CD4-positive, alpha-beta T cell (primary cell): ENCODE data around the gene LMTK3. TPM values are rescaled to one million over a fixed set of nuclear protein-coding genes. Genes with fewer than 3 reads are reported as not detected.

Experiments
- ATAC-seq: fragments of 200-7000 bp; cut with Tn5 transposase; one replicate; pipeline ENCODE4 v1.10.0; 2022; ENCODE audit warnings: mild to moderate bottlenecking; ENCODE audit not compliant: poor library complexity
- CTCF ChIA-PET: fragments of 350-600 bp; sonication (Branson Sonifier 250); formaldehyde crosslinking; loops from one replicate; lab custom pipeline; 2021; ENCODE audit warnings: antibody characterized with exemption, inconsistent platforms; lab: Charles Lee
- POLR2A ChIA-PET: fragments of 350-600 bp; sonication (Branson Sonifier 250); formaldehyde crosslinking; loops from one replicate; lab custom pipeline; 2021; ENCODE audit warnings: antibody characterized with exemption, inconsistent platforms; lab: Charles Lee
- DNase-seq, 14 experiments: peaks; one replicate each; pipeline ENCODE4 v3.0.0-alpha.2; 2013 to 2020; ENCODE audit warnings: mixed read lengths in 2 of 14
- H3K27ac ChIP-seq, 2 donors: one replicate each; pipeline versions ENCODE4 v1.5.1 to v1.7.0; 2013; ENCODE audit warnings: low read length in 2 of 2, low read depth in 1 of 2, mild to moderate bottlenecking in 1 of 2
- H3K27me3 ChIP-seq, 2 experiments: 1 replicate in 1 of 2; 2 replicates in 1 of 2; pipeline versions ENCODE4 v1.6.1 to v1.7.0; 2013; ENCODE audit warnings: low read length in 2 of 2, control low read depth in 1 of 2, mild to moderate bottlenecking in 1 of 2, moderate library complexity in 1 of 2; ENCODE audit not compliant: insufficient read depth in 2 of 2, control insufficient read depth in 1 of 2
- H3K36me3 ChIP-seq: one replicate; pipeline ENCODE4 v1.6.1; 2013; ENCODE audit warnings: low read length, control low read depth; ENCODE audit not compliant: insufficient read depth
- H3K4me1 ChIP-seq: one replicate; pipeline ENCODE4 v1.6.1; 2013; ENCODE audit warnings: low read length, control low read depth; ENCODE audit not compliant: insufficient read depth
- H3K4me3 ChIP-seq: one replicate; pipeline ENCODE4 v1.5.1; 2013; ENCODE audit warnings: mild to moderate bottlenecking, low read length, moderate library complexity
- H3K9me3 ChIP-seq, 2 experiments: 1 replicate in 1 of 2; 2 replicates in 1 of 2; pipeline versions ENCODE4 v1.6.1 to v1.7.0; 2013; ENCODE audit warnings: low read length in 2 of 2, mild to moderate bottlenecking in 2 of 2, control low read depth in 1 of 2, moderate library complexity in 1 of 2; ENCODE audit not compliant: control insufficient read depth in 1 of 2, insufficient read depth in 1 of 2
- H3K27ac Mint-ChIP-seq: one replicate; pipeline ENCODE4 v1.8.0; 2020; ENCODE audit warnings: mixed read lengths
- H3K27me3 Mint-ChIP-seq: one replicate; pipeline ENCODE4 v1.8.0; 2021; ENCODE audit warnings: mixed read lengths
- H3K36me3 Mint-ChIP-seq: one replicate; pipeline ENCODE4 v1.8.0; 2021; ENCODE audit warnings: low read depth, mixed read lengths
- H3K4me1 Mint-ChIP-seq: one replicate; pipeline ENCODE4 v1.8.0; 2021; ENCODE audit warnings: low read depth, mixed read lengths
- H3K4me3 Mint-ChIP-seq: one replicate; pipeline ENCODE4 v1.8.0; 2020; ENCODE audit warnings: mild to moderate bottlenecking, mixed read lengths
- H3K9me3 Mint-ChIP-seq: one replicate; pipeline ENCODE4 v1.8.0; 2020; ENCODE audit warnings: mixed read lengths
- intact Hi-C, 2 experiments: fragments of 100-400 bp; cut with DNase I in 1 of 2; cut with micrococcal nuclease in 1 of 2; formaldehyde crosslinking; loops; one replicate each; pipeline versions ENCODE4 v1.15.1 to v1.9.0; 2023 to 2025; cut with DNase I, micrococcal nuclease
- total RNA-seq, 174 experiments: library from RNA in 2 of 174; stranded (reverse) in 2 of 174; gene quantifications; one replicate each; pipeline ENCODE4 v1.2.3 and lab custom pipeline; 2021 to 2026
- TF ChIP-seq, protein P1 (sequence below): fragments of 200-600 bp; IDR thresholded peaks from one replicate; pipeline ENCODE4 v1.8.0; 2022; ENCODE audit warnings: antibody characterized with exemption, mild to moderate bottlenecking

LMTK3 gene
- total RNA-seq, 2 experiments from 2014 or later, result 15.6 to 18.9 TPM

DNA sequence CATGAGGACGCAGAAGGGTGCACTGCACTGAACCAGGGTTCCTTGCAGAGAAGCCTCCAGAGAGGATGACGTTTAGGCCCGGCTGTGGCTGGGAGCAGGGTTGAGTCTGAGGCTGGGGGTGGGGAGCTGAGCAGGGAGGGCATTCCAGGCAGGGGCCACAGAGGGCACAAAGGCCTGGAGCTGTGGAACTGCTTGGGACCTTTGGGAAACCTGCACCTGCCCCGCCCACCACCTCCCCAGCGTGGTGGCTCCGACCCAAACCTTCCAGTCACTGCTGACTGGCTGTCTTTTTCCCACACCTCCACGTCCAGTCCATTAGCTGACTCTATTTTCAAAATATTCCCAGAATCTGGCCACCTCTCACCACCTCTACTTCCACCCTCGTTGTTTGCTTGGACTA is 4.9 kb upstream of the LMTK3 start:
- no peaks in the 10 kb centered on the region for H3K9me3 ChIP-seq
- CTCF ChIA-PET, result interaction anchor here (1.5 kb wide), 1 partner anchor 11 kb away, joined by 6 read pairs; no protein-coding TSS in a partner anchor

DNA sequence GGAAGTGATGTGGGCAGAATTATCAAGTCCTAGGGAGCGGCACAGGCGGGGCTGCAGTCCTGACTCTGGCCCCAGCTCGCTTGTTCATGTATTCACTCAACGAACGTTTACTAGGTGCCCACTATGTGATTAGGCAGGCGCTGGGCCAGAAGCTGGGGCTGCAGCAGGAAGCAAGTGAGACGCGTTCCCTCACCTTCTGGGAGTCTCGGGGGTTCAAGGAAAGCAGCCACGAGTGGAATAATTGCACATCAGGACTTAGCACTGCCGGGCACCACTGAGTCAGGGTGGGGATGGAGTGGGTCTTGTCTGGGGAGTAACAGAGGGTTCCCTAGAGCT is 2.5 kb upstream of the LMTK3 start:
- Histone ChIP-seq H3K36me3 (no peaks in the 10 kb centered on the region), H3K27me3 (no peaks in the 10 kb centered on the region), H3K9me3 (no peaks in the 10 kb centered on the region), H3K4me3 (peak overlapping the region; percentile 74), H3K4me1 (peaks cover 42% of the 10 kb centered on the region), H3K27ac (no peak overlapping the region)
- Mint-ChIP-seq H3K4me1 (peaks cover 15% of the 10 kb centered on the region), H3K27me3 (no peaks in the 10 kb centered on the region), H3K9me3 (no peaks in the 10 kb centered on the region), H3K36me3 (peaks cover 3% of the 10 kb centered on the region), H3K27ac (no peak overlapping the region), H3K4me3 (no peak overlapping the region)
- POLR2A ChIA-PET, result interaction anchor here (0.7 to 1.9 kb wide), 4 partner anchors 70 to 120 kb away, joined by 3 to 6 read pairs (median 3); partner anchors contain the start of genes RPL18 and SPHK2
- CTCF ChIA-PET, result interaction anchor here (1.3 kb wide), 1 partner anchor 8 kb away, joined by 3 read pairs; no protein-coding TSS in a partner anchor
- no peak for ATAC-seq
- intact Hi-C loops, result loop anchor here in 1 of 2 experiments (5.0 kb wide), 2 partner anchors 152 to 192 kb away; partner anchors contain the start of genes SYNGR4 and TMEM143
- no peak for DNase-seq
- TF ChIP-seq, protein P1, sequence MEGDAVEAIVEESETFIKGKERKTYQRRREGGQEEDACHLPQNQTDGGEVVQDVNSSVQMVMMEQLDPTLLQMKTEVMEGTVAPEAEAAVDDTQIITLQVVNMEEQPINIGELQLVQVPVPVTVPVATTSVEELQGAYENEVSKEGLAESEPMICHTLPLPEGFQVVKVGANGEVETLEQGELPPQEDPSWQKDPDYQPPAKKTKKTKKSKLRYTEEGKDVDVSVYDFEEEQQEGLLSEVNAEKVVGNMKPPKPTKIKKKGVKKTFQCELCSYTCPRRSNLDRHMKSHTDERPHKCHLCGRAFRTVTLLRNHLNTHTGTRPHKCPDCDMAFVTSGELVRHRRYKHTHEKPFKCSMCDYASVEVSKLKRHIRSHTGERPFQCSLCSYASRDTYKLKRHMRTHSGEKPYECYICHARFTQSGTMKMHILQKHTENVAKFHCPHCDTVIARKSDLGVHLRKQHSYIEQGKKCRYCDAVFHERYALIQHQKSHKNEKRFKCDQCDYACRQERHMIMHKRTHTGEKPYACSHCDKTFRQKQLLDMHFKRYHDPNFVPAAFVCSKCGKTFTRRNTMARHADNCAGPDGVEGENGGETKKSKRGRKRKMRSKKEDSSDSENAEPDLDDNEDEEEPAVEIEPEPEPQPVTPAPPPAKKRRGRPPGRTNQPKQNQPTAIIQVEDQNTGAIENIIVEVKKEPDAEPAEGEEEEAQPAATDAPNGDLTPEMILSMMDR, result no peak

More for the DNA sequence above, 4.9 kb upstream of the LMTK3 start:
- H3K4me3 Mint-ChIP-seq, result no peak overlapping the region
- no peaks in the 10 kb centered on the region for H3K36me3 Mint-ChIP-seq
- H3K4me3 ChIP-seq, result no peak overlapping the region
- peaks cover 25% of the 10 kb centered on the region for H3K4me1 ChIP-seq
- peaks cover 6% of the 10 kb centered on the region for H3K4me1 Mint-ChIP-seq
- ATAC-seq, result no peak
- intact Hi-C loops, result no loop called here
- H3K27ac Mint-ChIP-seq, result no peak overlapping the region
- TF ChIP-seq, protein P1, result no peak
- no peaks in the 10 kb centered on the region for H3K36me3 ChIP-seq
- H3K27ac ChIP-seq, result no peak overlapping the region
- POLR2A ChIA-PET, result no interaction called here
- H3K9me3 Mint-ChIP-seq, result no peaks in the 10 kb centered on the region
- H3K27me3 Mint-ChIP-seq, result no peaks in the 10 kb centered on the region
- H3K27me3 ChIP-seq, result no peaks in the 10 kb centered on the region
- DNase-seq, result no peak

DNA sequence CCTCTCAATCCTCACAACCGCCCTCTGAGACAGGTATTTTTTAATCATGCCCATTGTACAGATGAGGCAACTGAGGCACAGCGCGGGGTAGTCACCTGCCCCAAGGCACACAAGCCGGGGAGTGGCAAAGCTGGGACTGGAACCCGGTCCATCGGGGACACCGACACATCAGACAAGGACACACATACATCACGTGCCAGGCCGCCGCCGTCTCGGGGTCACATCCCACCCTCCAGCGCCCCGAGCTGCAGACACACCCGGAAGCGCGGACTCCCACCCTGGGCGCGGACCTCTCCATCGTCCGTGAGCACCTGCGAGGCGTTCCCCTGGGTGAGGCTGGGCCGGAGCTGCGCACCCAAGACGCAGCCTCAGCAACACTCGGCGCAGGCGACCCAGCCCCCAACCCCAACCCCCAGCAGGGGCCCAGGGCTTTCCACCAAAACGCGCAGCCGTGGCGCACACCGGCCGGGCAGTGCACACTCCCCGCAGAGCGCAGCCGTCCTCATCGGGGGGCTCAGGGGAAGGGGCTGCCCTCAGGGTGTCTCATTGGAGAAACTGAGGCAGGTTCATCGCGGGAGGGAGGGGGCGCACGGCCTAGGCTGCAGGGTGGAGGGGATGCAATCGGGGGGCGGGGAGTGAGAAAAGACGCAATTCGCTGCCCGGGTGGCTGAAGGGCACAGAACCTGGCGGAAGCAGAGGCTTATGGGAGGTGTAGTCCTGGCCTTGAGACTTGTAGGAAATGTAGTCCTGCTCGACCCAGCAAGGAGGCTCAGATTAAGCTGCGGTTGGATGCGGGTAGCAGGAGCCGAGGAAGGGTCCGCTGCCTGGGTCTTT is 1.9 kb upstream of the LMTK3 start:
- ATAC-seq, result peak; percentile 59
- Mint-ChIP-seq H3K4me1 (peaks cover 15% of the 10 kb centered on the region), H3K27ac (no peak overlapping the region), H3K36me3 (peaks cover 3% of the 10 kb centered on the region), H3K9me3 (no peaks in the 10 kb centered on the region), H3K4me3 (no peak overlapping the region), H3K27me3 (no peaks in the 10 kb centered on the region)
- peak overlapping the region; percentile 36 to 68 for H3K27ac ChIP-seq
- peak; percentile 57 to 89 (median 75) for DNase-seq
- H3K4me1 ChIP-seq, result peaks cover 42% of the 10 kb centered on the region
- no peaks in the 10 kb centered on the region for H3K9me3 ChIP-seq
- ChIA-PET CTCF (interaction anchor here (1.3 kb wide), 1 partner anchor 8 kb away, joined by 3 read pairs; no protein-coding TSS in a partner anchor), POLR2A (interaction anchor here (0.7 to 1.9 kb wide), 4 partner anchors 70 to 121 kb away, joined by 3 to 6 read pairs (median 3); partner anchors contain the start of genes RPL18 and SPHK2)
- no peaks in the 10 kb centered on the region for H3K27me3 ChIP-seq
- intact Hi-C loops, result loop anchor here in 1 of 2 experiments (5.0 kb wide), 2 partner anchors 151 to 191 kb away; partner anchors contain the start of genes SYNGR4 and TMEM143
- H3K36me3 ChIP-seq, result peaks cover 1% of the 10 kb centered on the region
- H3K4me3 ChIP-seq, result peak overlapping the region; percentile 74
- TF ChIP-seq, protein P1, result no peak
